ENCODE data around the gene GPX5. TPM values are rescaled to one million over a fixed set of nuclear protein-coding genes. Genes with fewer than 3 reads are reported as not detected.
"Not testable (repeated sequence)": the region's sequence is repeated elsewhere in the genome, so short reads cannot be mapped to it uniquely, and the experiment has no call there.

GPX5 gene
- total RNA-seq, 2 donors from 2014 or later, result not detected

DNA sequence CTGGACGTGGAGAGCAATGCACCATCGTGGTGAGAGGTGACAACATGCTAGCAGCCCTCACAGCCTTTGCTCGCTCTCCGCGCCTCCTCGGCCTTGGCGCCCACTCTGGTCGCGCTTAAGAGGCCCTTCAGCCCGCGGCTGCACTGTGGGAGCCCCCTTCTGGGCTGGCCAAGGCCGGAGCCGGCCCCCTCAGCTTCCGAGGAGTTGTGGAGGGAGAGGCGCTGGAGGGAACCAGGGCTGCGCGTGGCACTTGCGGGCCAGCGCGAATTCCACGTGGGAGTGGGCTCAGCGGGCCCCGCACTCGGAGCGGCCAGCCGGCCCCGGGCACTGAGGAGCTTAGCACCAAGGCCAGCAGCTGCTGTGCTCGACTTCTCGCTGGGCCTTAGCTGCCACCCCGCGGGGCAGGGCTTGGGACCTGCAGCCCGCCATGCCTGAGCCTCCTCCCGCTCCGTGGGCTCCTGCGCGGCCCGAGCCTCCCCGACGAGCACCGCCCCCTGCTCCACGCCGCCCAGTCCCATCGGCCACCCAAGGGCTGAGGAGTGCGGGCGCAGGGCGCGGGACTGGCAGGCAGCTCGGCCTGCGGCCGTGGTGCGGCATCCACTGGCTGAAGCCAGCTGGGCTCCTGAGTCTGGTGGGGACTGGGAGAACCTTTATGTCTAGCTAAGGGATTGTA is 13.9 kb upstream of the GPX5 start:
- 90 to 91% methylated on average over 14 to 42 of the region's 51 CpGs for WGBS, 2 donors

DNA sequence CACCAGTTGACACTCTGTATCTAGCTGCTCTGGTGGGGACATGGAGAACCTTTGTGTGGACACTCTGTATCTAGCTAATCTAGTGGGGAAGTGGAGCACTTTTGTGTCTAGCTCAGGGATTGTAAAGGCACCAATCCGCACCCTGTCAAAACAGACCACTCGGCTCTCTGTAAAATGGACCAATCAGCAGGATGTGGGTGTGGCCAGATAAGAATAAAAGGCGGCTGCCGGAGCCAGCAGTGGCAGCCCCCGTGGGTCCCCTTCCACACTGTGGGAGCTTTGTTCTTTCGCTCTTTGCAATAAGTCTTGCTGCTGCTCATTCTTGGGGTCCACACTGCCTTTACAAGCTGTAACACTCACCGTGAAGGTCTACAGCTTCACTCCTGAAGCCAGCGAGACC is 13.3 kb upstream of the GPX5 start:
- ATAC-seq; H3K27me3 ChIP-seq; H3K27ac ChIP-seq; H3K36me3 ChIP-seq (replicated peaks in 1 of 2; ENCODE audit: insufficient read depth in 1 of 2, low read depth in 2 of 2); H3K4me3 ChIP-seq; H3K9me3 ChIP-seq; intact Hi-C loops (cut with DNase I); DNase-seq; H3K4me1 ChIP-seq: not testable (repeated sequence)
- 85 to 86% methylated on average over 8 of the region's 8 CpGs for WGBS, 2 donors

More for the DNA sequence above, 13.9 kb upstream of the GPX5 start:
- no peak overlapping the region for H3K27ac ChIP-seq
- no peaks in the 10 kb centered on the region for H3K27me3 ChIP-seq
- ATAC-seq (no peak), DNase-seq (no peak)
- no peaks in the 10 kb centered on the region for H3K36me3 ChIP-seq (replicated peaks in 1 of 2; ENCODE audit: insufficient read depth in 1 of 2, low read depth in 2 of 2)
- H3K4me1 ChIP-seq, result no peaks in the 10 kb centered on the region
- no peak for TF ChIP-seq POLR2A (IDR thresholded peaks at IDR 0.05)
- TF ChIP-seq, protein P1, sequence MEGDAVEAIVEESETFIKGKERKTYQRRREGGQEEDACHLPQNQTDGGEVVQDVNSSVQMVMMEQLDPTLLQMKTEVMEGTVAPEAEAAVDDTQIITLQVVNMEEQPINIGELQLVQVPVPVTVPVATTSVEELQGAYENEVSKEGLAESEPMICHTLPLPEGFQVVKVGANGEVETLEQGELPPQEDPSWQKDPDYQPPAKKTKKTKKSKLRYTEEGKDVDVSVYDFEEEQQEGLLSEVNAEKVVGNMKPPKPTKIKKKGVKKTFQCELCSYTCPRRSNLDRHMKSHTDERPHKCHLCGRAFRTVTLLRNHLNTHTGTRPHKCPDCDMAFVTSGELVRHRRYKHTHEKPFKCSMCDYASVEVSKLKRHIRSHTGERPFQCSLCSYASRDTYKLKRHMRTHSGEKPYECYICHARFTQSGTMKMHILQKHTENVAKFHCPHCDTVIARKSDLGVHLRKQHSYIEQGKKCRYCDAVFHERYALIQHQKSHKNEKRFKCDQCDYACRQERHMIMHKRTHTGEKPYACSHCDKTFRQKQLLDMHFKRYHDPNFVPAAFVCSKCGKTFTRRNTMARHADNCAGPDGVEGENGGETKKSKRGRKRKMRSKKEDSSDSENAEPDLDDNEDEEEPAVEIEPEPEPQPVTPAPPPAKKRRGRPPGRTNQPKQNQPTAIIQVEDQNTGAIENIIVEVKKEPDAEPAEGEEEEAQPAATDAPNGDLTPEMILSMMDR (IDR thresholded peaks at IDR 0.05), result no peak
- intact Hi-C loops (cut with DNase I), result no loop called here
- H3K4me3 ChIP-seq, result no peak overlapping the region
- H3K9me3 ChIP-seq, result no peaks in the 10 kb centered on the region

- DNase-seq (no peak), ATAC-seq (no peak)
- intact Hi-C loops (cut with DNase I), result no loop called here
- no peak within 1 kb of the TSS for H3K27ac ChIP-seq
- TF ChIP-seq POLR2A (IDR thresholded peaks at IDR 0.05), result no peak
- TF ChIP-seq, protein P1 (IDR thresholded peaks at IDR 0.05), result no peak
- 30 to 39% methylated on average over 4 of the region's 4 CpGs for WGBS, 2 donors
- H3K9me3 ChIP-seq, result no peaks in the 10 kb centered on the region
- H3K36me3 ChIP-seq (replicated peaks in 1 of 2; ENCODE audit: insufficient read depth in 1 of 2, low read depth in 2 of 2), result no peaks in the 10 kb centered on the region
- H3K4me3 ChIP-seq, result no peak within 1 kb of the TSS
- H3K27me3 ChIP-seq, result no peaks in the 10 kb centered on the region
- no peaks in the 10 kb centered on the region for H3K4me1 ChIP-seq
These were observed 10.0 kb upstream of the GPX5 start, which contains the start of gene GPX6 for GRCh38 chr6:28515676-28516075. TSS of gene GPX6 (minus strand) at chr6:28515793. CDS start at chr6:28515743, 50 bp downstream.

DNA sequence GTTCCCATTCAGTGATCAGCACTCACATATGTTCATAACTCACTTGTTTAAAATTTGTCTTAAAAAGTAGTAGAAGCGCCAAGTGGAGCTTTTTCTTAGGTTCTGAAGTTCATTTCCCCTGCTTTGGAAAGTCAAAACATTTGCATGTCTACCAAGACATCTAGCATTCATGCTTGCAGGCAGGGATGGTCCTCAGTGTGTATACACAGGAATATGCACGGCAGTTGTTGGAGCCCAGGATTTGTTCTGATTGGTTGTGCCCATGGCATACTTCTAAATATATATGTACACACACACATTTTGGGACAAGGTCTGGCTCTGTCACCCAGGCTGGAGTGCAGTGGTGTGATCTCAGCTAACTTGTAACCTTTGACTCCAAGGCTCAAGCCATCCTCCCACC is 7.7 kb upstream of the GPX5 start:
- H3K27ac ChIP-seq, result no peak overlapping the region
- WGBS, 2 donors, result 58 to 59% methylated on average over 2 of the region's 2 CpGs
- no peaks in the 10 kb centered on the region for H3K27me3 ChIP-seq
- H3K36me3 ChIP-seq (replicated peaks in 1 of 2; ENCODE audit: insufficient read depth in 1 of 2, low read depth in 2 of 2), result no peaks in the 10 kb centered on the region
- no peak overlapping the region for H3K4me3 ChIP-seq
- H3K4me1 ChIP-seq, result no peaks in the 10 kb centered on the region
- no peaks in the 10 kb centered on the region for H3K9me3 ChIP-seq
- DNase-seq (no peak), ATAC-seq (no peak)
- TF ChIP-seq, protein P1 (IDR thresholded peaks at IDR 0.05), result no peak
- no peak for TF ChIP-seq POLR2A (IDR thresholded peaks at IDR 0.05)
- intact Hi-C loops (cut with DNase I), result no loop called here

GRCh38 chr6:28522594-28523240 is 3.0 kb upstream of the GPX5 start:
- Histone ChIP-seq H3K4me3 (no peak overlapping the region), H3K27ac (no peak overlapping the region), H3K27me3 (no peaks in the 10 kb centered on the region), H3K36me3 (replicated peaks in 1 of 2; ENCODE audit: insufficient read depth in 1 of 2, low read depth in 2 of 2) (no peaks in the 10 kb centered on the region), H3K9me3 (no peaks in the 10 kb centered on the region), H3K4me1 (no peaks in the 10 kb centered on the region)
- TF ChIP-seq, protein P1 (IDR thresholded peaks at IDR 0.05), result no peak
- TF ChIP-seq POLR2A (IDR thresholded peaks at IDR 0.05), result no peak
- intact Hi-C loops (cut with DNase I), result no loop called here
- no peak for DNase-seq
- no peak for ATAC-seq

Data from body of pancreas (tissue), 4 donors.